Measurements from ENCODE around the gene HSF4. TPM values are rescaled to one million over a fixed set of nuclear protein-coding genes. Genes with fewer than 3 reads are reported as not detected.

Gene HSF4
- polyA plus RNA-seq, 2 of the 4 experiments (the other 2 are of a cell fraction), result 8.3 to 15.3 TPM

GRCh38 chr16:67216612-67217490, 52.3 kb downstream of the HSF4 start:
- TF ChIP-seq EHF (CRISPR knock-in tag; IDR thresholded peaks at IDR 0.05) (no peak), FOXS1 (CRISPR knock-in tag; IDR thresholded peaks at IDR 0.05) (no peak), FOSL2 (IDR thresholded peaks at IDR 0.05) (no peak), FOSL2 (CRISPR knock-in tag; IDR thresholded peaks at IDR 0.05) (no peak), TP53 (CRISPR knock-in tag; IDR thresholded peaks at IDR 0.05) (no peak), HEYL (CRISPR knock-in tag; IDR thresholded peaks at IDR 0.05) (no peak), PHF8 (IDR thresholded peaks at IDR 0.05; ENCODE audit: borderline replicate concordance, low read depth) (no peak), KDM1A (IDR thresholded peaks at IDR 0.05; ENCODE audit: low read depth) (no peak), SMC3 (IDR thresholded peaks at IDR 0.05) (no peak), GATA3 (IDR thresholded peaks at IDR 0.05; ENCODE audit: borderline replicate concordance) (no peak), CBX8 (IDR thresholded peaks at IDR 0.05) (no peak), JUNB (IDR thresholded peaks at IDR 0.05) (no peak), ZC3H11A (IDR thresholded peaks at IDR 0.05) (no peak), TFCP2L1 (CRISPR knock-in tag; IDR thresholded peaks at IDR 0.05) (no peak), E2F6 (IDR thresholded peaks at IDR 0.05; ENCODE audit: borderline replicate concordance, low read depth) (no peak), HOXB13 (CRISPR knock-in tag; IDR thresholded peaks at IDR 0.05; ENCODE audit: low read depth) (no peak), CTCF (IDR thresholded peaks at IDR 0.05) (no peak), MYC (IDR thresholded peaks at IDR 0.05; ENCODE audit: borderline replicate concordance, low read length) (no peak)
- DNase-seq (ENCODE audit: low read depth in 1 of 2, low spot score in 1 of 2) (no peak), FAIRE-seq (no peak), ATAC-seq (no peak; a peak in 2 of 6 replicates)
- 78% methylated on average over 18 of the region's 18 CpGs for WGBS (ENCODE audit: missing lambda C conversion rate)
- H3K9me3 ChIP-seq, result no peaks in the 10 kb centered on the region
- H3K4me2 ChIP-seq, result no peak overlapping the region
- ChIA-PET CTCF (interaction anchor here (0.6 to 1.2 kb wide), 4 partner anchors 12 to 19 kb away, joined by 3 to 4 read pairs (median 3); no protein-coding TSS in a partner anchor), POLR2A (interaction anchor here (0.8 to 1.2 kb wide), 2 partner anchors 9 to 10 kb away, joined by 3 read pairs; no protein-coding TSS in a partner anchor)
- no peak overlapping the region for H3K27ac ChIP-seq
- peaks cover 6% of the 10 kb centered on the region; the same call in 1 of the 3 replicates for H3K4me1 ChIP-seq
- H3K4me3 ChIP-seq, result no peak overlapping the region

Small RNA genes within 50 kb of the gene (small RNA-seq; reads per million reads assigned to genes)
- gene MIR328, result 0 to 6.3 (median 2.0) reads per million in 6 experiments

Other genes with a start within 250 kb of the HSF4 start
- 0.18 and 0.37 TPM in 2 replicates for gene CDH16, start 245.9 kb upstream of the HSF4 start, polyA plus RNA-seq (2011; rRNA removed)
- gene CDH16, start 245.9 kb upstream of the HSF4 start, polyA plus RNA-seq (2017; fragmentation: RNase III; extraction: RNeasy Plus Mini Kit Qiagen cat#74134 plus additional on column Dnase treatment), result 0.24 to 0.25 TPM (median 0.25 TPM) in 3 replicates
- 0.46 and 0.75 TPM in 2 replicates for gene RRAD, start 239.2 kb upstream of the HSF4 start, polyA plus RNA-seq (2011; rRNA removed)
- gene RRAD, start 239.2 kb upstream of the HSF4 start, polyA plus RNA-seq (2017; fragmentation: RNase III; extraction: RNeasy Plus Mini Kit Qiagen cat#74134 plus additional on column Dnase treatment), result 2.2 to 4.7 TPM (median 3.4 TPM) in 3 replicates
- gene CIAO2B, start 230.3 kb upstream of the HSF4 start, polyA plus RNA-seq (2011; rRNA removed), result 140 and 168 TPM in 2 replicates
- gene CIAO2B, start 230.3 kb upstream of the HSF4 start, polyA plus RNA-seq (2017; fragmentation: RNase III; extraction: RNeasy Plus Mini Kit Qiagen cat#74134 plus additional on column Dnase treatment), result 134 to 148 TPM (median 144 TPM) in 3 replicates
- gene CES2, start 229.2 kb upstream of the HSF4 start, polyA plus RNA-seq (2011; rRNA removed), result 19.4 and 20.4 TPM in 2 replicates
- 19.9 to 22.0 TPM (median 20.3 TPM) in 3 replicates for gene CES2, start 229.2 kb upstream of the HSF4 start, polyA plus RNA-seq (2017; fragmentation: RNase III; extraction: RNeasy Plus Mini Kit Qiagen cat#74134 plus additional on column Dnase treatment)
- 3.8 and 4.1 TPM in 2 replicates for gene CES3, start 203.5 kb upstream of the HSF4 start, polyA plus RNA-seq (2011; rRNA removed)
- 2.1 to 2.7 TPM (median 2.3 TPM) in 3 replicates for gene CES3, start 203.5 kb upstream of the HSF4 start, polyA plus RNA-seq (2017; fragmentation: RNase III; extraction: RNeasy Plus Mini Kit Qiagen cat#74134 plus additional on column Dnase treatment)
- gene CES4A, start 176.2 kb upstream of the HSF4 start, polyA plus RNA-seq (2011; rRNA removed), result 3.5 and 4.4 TPM in 2 replicates
- 2.5 to 3.5 TPM (median 2.8 TPM) in 3 replicates for gene CES4A, start 176.2 kb upstream of the HSF4 start, polyA plus RNA-seq (2017; fragmentation: RNase III; extraction: RNeasy Plus Mini Kit Qiagen cat#74134 plus additional on column Dnase treatment)
- gene CBFB, start 135.6 kb upstream of the HSF4 start, polyA plus RNA-seq (2011; rRNA removed), result 35.9 and 61.3 TPM in 2 replicates
- gene CBFB, start 135.6 kb upstream of the HSF4 start, polyA plus RNA-seq (2017; fragmentation: RNase III; extraction: RNeasy Plus Mini Kit Qiagen cat#74134 plus additional on column Dnase treatment), result 26.0 to 29.3 TPM (median 27.7 TPM) in 3 replicates
- 37.6 and 48.6 TPM in 2 replicates for gene PHAF1, start 54.8 kb upstream of the HSF4 start, polyA plus RNA-seq (2011; rRNA removed)
- 20.7 to 21.6 TPM (median 20.9 TPM) in 3 replicates for gene PHAF1, start 54.8 kb upstream of the HSF4 start, polyA plus RNA-seq (2017; fragmentation: RNase III; extraction: RNeasy Plus Mini Kit Qiagen cat#74134 plus additional on column Dnase treatment)
- 6.8 and 8.5 TPM in 2 replicates for gene B3GNT9, start 13.7 kb upstream of the HSF4 start, polyA plus RNA-seq (2011; rRNA removed)
- 6.7 to 9.3 TPM (median 9.0 TPM) in 3 replicates for gene B3GNT9, start 13.7 kb upstream of the HSF4 start, polyA plus RNA-seq (2017; fragmentation: RNase III; extraction: RNeasy Plus Mini Kit Qiagen cat#74134 plus additional on column Dnase treatment)
- 7.8 and 9.1 TPM in 2 replicates for gene TRADD, start 4.8 kb upstream of the HSF4 start, polyA plus RNA-seq (2011; rRNA removed)
- 13.2 to 15.2 TPM (median 15.2 TPM) in 3 replicates for gene TRADD, start 4.8 kb upstream of the HSF4 start, polyA plus RNA-seq (2017; fragmentation: RNase III; extraction: RNeasy Plus Mini Kit Qiagen cat#74134 plus additional on column Dnase treatment)
- 5.4 and 5.6 TPM in 2 replicates for gene FBXL8, start 4.8 kb upstream of the HSF4 start, polyA plus RNA-seq (2011; rRNA removed)
- 12.5 to 14.4 TPM (median 13.1 TPM) in 3 replicates for gene FBXL8, start 4.8 kb upstream of the HSF4 start, polyA plus RNA-seq (2017; fragmentation: RNase III; extraction: RNeasy Plus Mini Kit Qiagen cat#74134 plus additional on column Dnase treatment)
- 22.6 and 24.4 TPM in 2 replicates for gene NOL3, start 5.8 kb downstream of the HSF4 start, polyA plus RNA-seq (2011; rRNA removed)
- gene NOL3, start 5.8 kb downstream of the HSF4 start, polyA plus RNA-seq (2017; fragmentation: RNase III; extraction: RNeasy Plus Mini Kit Qiagen cat#74134 plus additional on column Dnase treatment), result 38.5 to 41.3 TPM (median 39.1 TPM) in 3 replicates
- gene MATCAP1, start 19.2 kb downstream of the HSF4 start, polyA plus RNA-seq (2011; rRNA removed), result 7.2 and 7.5 TPM in 2 replicates
- 16.1 to 23.5 TPM (median 20.8 TPM) in 3 replicates for gene MATCAP1, start 19.2 kb downstream of the HSF4 start, polyA plus RNA-seq (2017; fragmentation: RNase III; extraction: RNeasy Plus Mini Kit Qiagen cat#74134 plus additional on column Dnase treatment)
- 0.06 TPM in 1 of 2 replicates, not detected in the other for gene EXOC3L1, start 25.4 kb downstream of the HSF4 start, polyA plus RNA-seq (2011; rRNA removed)
- not detected in 3 replicates for gene EXOC3L1, start 25.4 kb downstream of the HSF4 start, polyA plus RNA-seq (2017; fragmentation: RNase III; extraction: RNeasy Plus Mini Kit Qiagen cat#74134 plus additional on column Dnase treatment)
- gene E2F4, start 27.4 kb downstream of the HSF4 start, polyA plus RNA-seq (2011; rRNA removed), result 65.1 and 71.8 TPM in 2 replicates
- 66.0 to 69.6 TPM (median 66.6 TPM) in 3 replicates for gene E2F4, start 27.4 kb downstream of the HSF4 start, polyA plus RNA-seq (2017; fragmentation: RNase III; extraction: RNeasy Plus Mini Kit Qiagen cat#74134 plus additional on column Dnase treatment)
- gene ELMO3, start 34.4 kb downstream of the HSF4 start, polyA plus RNA-seq (2011; rRNA removed), result 0.62 and 1.0 TPM in 2 replicates
- gene ELMO3, start 34.4 kb downstream of the HSF4 start, polyA plus RNA-seq (2017; fragmentation: RNase III; extraction: RNeasy Plus Mini Kit Qiagen cat#74134 plus additional on column Dnase treatment), result 1.3 to 1.5 TPM (median 1.4 TPM) in 3 replicates
- 70.2 and 73.5 TPM in 2 replicates for gene TMEM208, start 62.4 kb downstream of the HSF4 start, polyA plus RNA-seq (2011; rRNA removed)
- gene TMEM208, start 62.4 kb downstream of the HSF4 start, polyA plus RNA-seq (2017; fragmentation: RNase III; extraction: RNeasy Plus Mini Kit Qiagen cat#74134 plus additional on column Dnase treatment), result 103 to 114 TPM (median 114 TPM) in 3 replicates
- 16.1 and 18.1 TPM in 2 replicates for gene FHOD1, start 82.7 kb downstream of the HSF4 start, polyA plus RNA-seq (2011; rRNA removed)
- gene FHOD1, start 82.7 kb downstream of the HSF4 start, polyA plus RNA-seq (2017; fragmentation: RNase III; extraction: RNeasy Plus Mini Kit Qiagen cat#74134 plus additional on column Dnase treatment), result 29.1 to 34.2 TPM (median 33.6 TPM) in 3 replicates
- 0.83 and 1.1 TPM in 2 replicates for gene SLC9A5, start 84.2 kb downstream of the HSF4 start, polyA plus RNA-seq (2011; rRNA removed)
- 1.6 to 2.6 TPM (median 2.5 TPM) in 3 replicates for gene SLC9A5, start 84.2 kb downstream of the HSF4 start, polyA plus RNA-seq (2017; fragmentation: RNase III; extraction: RNeasy Plus Mini Kit Qiagen cat#74134 plus additional on column Dnase treatment)
- gene PLEKHG4, start 114.8 kb downstream of the HSF4 start, polyA plus RNA-seq (2011; rRNA removed), result 10.0 and 17.7 TPM in 2 replicates
- gene PLEKHG4, start 114.8 kb downstream of the HSF4 start, polyA plus RNA-seq (2017; fragmentation: RNase III; extraction: RNeasy Plus Mini Kit Qiagen cat#74134 plus additional on column Dnase treatment), result 15.6 to 16.6 TPM (median 15.9 TPM) in 3 replicates
- 1.1 and 2.4 TPM in 2 replicates for gene KCTD19, start 162.0 kb downstream of the HSF4 start, polyA plus RNA-seq (2011; rRNA removed)
- gene KCTD19, start 162.0 kb downstream of the HSF4 start, polyA plus RNA-seq (2017; fragmentation: RNase III; extraction: RNeasy Plus Mini Kit Qiagen cat#74134 plus additional on column Dnase treatment), result 0.57 to 1.00 TPM (median 0.76 TPM) in 3 replicates
- 0.57 and 0.93 TPM in 2 replicates for gene LRRC36, start 162.1 kb downstream of the HSF4 start, polyA plus RNA-seq (2011; rRNA removed)
- 0.25 to 0.48 TPM (median 0.44 TPM) in 3 replicates for gene LRRC36, start 162.1 kb downstream of the HSF4 start, polyA plus RNA-seq (2017; fragmentation: RNase III; extraction: RNeasy Plus Mini Kit Qiagen cat#74134 plus additional on column Dnase treatment)
- gene TPPP3, start 228.8 kb downstream of the HSF4 start, polyA plus RNA-seq (2011; rRNA removed), result 9.4 and 10.6 TPM in 2 replicates
- gene TPPP3, start 228.8 kb downstream of the HSF4 start, polyA plus RNA-seq (2017; fragmentation: RNase III; extraction: RNeasy Plus Mini Kit Qiagen cat#74134 plus additional on column Dnase treatment), result 8.7 to 10.9 TPM (median 9.6 TPM) in 3 replicates